NCI-H2081 treated with DMSO at 0.1 percent for 48 hours (cell line): ENCODE results near the gene RASGEF1C.
"Not testable (repeated sequence)": the region's sequence is repeated elsewhere in the genome, so short reads cannot be mapped to it uniquely, and the experiment has no call there.

Experiments
- DNase-seq: peaks from one replicate; lab custom pipeline; 2025; lab: John Stamatoyannopoulos, UW

RASGEF1C gene

DNA sequence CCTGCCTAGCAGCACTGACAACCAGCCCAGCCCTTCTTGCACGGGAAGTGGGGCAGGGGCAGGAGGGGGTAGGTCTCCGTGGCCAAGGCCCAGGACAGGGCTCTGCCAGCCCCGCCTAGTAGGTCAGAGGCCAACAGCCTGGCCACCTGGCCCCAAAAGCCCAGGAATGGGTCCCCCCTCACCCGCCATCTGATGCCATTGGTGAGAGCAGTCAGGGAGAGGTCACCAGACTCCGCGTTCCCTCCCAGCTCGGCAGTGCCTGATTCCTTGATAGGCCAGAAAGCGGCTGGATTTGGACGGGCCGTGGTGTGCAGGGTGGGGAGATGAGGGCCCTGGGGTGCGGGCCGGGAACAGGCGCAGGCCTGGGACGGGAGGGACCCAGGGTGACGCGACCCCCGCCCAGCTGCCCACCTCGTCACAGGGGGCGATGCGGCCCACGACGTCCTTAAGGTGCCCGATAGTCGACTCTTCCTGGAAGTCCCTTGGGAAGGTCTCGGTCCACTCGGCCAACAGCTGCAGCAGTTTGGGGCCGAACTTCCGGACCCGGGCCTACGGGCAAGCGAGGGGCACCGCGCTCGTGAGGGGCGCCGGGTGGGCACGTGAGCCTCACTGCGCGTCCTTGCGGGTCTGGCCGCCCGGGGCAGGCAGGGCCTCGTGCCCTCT, 72.9 kb downstream of the RASGEF1C start:
- DNase-seq: no peak

DNA sequence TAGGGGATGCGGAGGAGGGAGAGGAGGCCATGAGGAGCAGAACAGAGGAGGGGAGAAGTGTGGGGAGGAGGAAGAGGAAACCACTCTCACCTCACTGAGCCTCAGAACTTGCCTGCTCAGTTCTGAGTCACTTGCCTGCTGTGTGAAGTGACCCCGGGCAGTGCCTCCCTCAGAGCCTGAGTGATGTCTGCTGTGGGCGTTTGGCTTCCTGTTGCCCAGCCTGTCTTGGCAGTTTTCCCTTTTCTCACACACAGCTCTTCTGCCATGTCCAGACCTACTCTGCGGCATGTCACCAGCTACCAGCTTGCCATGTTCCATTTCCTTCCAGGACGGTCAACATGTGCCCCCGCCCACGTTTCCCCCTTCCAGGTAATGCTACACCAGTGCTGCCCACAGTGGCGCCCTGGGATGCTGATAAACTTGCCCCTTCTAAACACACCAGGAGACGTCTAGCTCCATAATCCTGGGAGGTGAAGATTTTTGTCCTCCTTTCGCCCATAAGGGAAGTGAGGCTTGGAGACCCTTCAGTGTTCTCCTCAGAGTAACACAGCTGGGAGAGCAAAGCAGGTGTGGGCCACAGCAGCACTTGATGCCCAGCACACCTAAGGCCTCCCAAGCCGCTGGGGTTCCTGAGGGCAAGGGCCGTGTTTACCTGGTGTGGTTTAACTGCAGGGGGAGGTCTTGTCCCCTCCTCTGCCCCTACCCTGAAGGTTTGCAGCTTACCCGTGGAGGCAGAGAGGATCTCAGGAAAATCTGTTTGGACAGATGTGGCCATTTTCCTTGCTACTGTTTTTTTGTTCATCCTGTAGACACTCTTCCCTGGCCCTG, 73.7 kb downstream of the RASGEF1C start:
- no peak for DNase-seq

DNA sequence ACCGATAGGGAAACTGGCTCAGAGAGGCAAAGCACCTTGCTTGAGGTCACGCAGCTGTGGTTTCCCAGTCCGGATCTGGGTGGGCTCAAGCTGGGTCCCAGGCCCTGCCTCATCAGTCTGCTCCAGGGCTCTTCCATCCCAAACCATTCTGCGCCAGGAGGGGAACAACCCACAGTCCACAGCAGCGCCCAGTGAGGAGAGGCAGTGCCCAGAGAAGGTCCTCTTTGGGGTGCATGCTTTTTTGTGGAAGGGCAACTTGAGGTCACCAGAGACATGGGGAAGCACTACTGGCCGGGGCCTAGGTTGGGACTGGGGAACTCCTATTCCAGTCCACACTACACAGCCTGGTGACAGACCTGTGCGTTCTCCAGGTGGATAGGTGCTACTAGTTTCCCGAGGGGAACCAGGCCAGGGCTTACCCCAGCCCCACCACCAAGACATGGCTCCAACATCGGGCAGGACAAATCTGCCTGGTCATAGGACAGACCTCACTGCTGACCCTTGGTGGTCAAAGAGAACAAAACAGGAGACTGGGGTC, 75.0 kb downstream of the RASGEF1C start:
- DNase-seq: no peak

DNA sequence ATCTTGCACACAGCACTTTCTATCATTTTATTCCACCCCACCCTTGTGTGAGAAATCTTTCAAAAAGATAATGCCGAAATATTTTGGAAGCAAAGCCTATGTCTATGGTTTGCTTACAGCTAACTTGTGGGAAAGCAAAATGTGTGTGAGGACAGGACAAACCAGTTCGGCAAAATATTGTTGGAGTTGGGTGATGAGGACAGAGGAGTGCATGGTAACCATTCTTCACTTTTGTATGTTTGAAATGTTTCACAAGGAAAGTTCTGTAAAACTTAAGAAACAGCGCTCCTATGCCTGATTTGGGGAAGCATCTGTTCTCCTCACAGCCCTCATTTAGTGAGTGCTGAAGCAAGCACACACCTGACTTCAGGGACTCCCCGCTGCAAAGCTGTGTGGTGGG, 75.5 kb downstream of the RASGEF1C start:
- no peak for DNase-seq

DNA sequence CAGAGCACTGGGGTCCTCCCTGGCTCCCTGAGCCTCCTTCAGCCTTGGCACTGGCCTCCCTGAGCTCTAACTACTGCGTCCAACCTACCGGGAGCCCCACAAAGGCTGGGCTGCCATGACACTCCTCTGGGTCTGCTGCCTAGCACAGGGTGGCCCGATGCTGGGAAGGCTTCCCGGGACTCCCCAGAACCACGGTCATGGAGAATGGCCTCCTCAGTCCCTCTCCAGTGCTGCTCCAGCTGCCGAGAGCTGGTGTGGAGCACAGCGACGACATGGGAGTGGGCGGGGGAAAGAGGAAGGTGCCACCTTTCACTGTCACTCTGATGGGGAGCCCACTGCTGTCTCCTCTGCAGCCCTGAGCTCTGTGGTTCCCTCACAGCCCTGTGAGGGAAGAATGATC, 76.0 kb downstream of the RASGEF1C start:
- no peak for DNase-seq

DNA sequence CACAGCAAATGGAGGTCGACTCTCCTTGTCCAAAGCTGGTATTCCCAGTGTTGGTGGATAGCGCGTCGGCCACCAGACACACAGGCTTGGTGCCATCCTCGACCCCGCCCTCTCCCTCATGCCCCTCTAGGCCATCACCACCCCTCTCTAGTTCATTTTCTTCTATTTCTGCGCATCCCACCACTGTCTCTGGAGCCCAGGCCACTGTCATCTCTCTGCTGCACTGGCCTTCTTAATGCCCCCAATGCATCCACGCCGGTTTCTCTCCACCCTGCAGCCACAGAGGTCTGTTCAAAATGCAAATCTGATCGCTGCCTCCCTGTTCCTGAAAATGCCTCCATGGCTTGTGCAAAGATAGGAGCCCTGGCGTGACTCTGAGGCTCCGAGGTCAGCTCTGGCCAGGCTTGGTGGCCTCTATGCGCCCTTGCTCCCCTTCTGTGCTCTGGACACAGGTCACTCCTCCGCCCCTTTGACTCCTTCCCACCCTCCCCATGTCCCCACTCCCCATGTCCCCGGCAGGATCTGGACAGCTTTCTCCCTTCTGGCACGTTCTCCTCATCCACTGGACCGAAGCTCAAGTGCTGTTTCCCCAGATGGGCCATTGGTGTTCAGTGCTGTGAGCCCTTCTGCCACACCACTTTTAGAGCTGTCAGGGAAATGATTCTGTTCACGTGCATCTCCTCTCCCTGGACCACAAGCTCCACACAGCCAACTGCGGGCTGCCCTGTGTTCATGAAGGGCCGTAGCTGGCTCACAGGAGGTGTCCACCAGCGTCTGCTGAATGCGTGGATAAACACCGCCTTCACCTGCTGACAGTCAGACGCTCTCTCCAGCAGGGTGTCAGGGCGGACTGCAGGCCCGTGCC, 77.9 kb downstream of the RASGEF1C start:
- no peak for DNase-seq

DNA sequence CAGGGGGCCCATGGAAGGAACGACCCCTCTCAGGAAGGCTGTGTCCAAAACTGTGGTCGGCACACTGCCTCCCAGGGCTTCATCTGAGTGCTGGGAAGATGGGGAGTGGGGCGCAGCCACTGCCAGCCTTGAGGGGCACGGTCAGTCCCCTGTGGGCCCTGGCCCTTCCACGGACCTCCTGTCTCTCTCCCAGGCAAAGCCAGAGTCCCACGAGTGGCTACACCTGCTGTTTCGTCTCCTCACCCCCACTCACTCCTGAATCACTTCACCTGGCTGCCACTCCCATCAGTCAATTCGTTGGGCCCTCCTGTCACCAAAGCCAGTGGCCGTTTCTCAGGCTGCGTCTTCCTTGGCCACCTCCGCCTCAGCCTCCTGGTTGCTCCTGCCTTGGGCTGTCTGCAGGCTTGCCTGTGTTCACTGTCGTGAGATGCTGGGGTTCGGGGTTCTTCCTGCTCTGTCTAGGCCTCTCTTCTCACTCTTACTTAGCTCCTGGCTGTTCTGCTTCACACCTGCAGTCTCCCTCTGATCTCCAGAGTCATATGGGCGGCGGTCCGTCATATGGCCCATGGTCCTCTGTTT, 78.6 kb downstream of the RASGEF1C start:
- DNase-seq: no peak

DNA sequence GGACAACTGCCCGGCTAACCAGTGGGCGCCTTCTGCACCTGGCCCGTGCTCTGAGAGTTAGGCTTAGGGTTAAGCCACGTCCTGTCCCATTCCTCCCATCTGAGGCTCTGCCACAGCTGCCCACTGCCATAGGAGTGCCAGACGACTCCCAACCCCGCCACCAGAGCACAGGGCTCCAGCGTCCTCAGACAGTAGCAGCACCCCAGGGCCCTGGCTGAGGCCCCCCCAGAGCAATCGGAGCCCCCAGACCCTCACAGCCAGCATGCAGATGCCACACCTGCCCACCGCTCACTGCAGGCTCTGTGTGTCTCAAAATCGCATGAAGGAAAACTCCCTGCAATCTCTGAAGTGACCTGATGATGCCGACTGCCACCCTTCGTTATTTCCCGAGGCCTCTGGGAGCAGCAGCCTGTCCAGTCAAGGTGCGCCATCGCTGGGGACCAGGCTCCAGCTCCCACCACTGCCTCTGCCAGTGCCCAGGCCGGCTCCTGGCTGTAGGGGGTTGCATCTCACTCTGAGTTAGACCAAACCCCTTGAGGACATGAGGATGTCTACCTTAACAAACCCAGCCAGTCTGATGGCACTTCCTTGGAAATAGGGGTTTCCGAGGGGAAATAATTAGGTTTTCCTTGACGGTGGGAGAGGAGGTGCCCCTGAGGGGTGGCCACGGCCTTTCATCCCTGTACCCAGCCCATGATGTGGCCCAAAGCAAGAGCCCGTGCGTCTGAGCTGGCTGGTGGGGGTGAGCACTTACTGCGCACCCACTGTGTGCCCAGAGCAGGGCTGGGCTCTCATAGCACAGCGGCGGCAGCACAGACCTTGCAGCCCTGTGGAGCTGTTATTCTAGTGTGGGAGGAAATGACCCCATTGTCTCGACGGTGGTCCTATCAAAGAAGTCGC, 79.5 kb downstream of the RASGEF1C start:
- no peak for DNase-seq

DNA sequence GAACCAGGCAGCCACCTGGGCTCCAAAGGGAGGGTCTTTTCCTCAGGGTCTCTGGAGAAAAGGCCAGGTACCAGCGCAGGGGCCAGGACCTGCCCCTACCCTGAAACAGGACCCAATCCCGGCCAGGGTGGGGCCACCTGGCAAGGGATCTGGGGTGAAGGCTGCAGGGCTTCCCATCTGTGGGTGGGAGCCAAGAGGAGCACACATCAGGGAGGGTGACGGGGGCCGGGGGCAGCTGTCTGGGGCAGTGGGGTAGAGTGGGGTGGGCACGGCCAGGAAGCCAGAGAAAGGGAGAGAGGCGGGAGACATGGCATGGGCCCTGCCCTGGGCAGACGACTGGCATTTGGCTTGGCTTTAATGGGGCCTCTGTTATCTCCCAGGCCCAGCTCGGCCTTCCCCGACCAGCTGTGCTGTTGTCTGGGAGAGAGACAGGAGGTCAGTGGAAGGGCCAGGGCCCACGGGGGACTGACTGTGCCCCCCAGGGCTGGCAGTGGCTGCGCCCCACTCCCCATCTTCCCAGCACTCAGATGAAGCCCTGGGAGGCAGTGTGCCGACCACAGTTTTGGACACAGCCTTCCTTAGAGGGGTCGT, 80.2 kb downstream of the RASGEF1C start:
- no peak for DNase-seq

DNA sequence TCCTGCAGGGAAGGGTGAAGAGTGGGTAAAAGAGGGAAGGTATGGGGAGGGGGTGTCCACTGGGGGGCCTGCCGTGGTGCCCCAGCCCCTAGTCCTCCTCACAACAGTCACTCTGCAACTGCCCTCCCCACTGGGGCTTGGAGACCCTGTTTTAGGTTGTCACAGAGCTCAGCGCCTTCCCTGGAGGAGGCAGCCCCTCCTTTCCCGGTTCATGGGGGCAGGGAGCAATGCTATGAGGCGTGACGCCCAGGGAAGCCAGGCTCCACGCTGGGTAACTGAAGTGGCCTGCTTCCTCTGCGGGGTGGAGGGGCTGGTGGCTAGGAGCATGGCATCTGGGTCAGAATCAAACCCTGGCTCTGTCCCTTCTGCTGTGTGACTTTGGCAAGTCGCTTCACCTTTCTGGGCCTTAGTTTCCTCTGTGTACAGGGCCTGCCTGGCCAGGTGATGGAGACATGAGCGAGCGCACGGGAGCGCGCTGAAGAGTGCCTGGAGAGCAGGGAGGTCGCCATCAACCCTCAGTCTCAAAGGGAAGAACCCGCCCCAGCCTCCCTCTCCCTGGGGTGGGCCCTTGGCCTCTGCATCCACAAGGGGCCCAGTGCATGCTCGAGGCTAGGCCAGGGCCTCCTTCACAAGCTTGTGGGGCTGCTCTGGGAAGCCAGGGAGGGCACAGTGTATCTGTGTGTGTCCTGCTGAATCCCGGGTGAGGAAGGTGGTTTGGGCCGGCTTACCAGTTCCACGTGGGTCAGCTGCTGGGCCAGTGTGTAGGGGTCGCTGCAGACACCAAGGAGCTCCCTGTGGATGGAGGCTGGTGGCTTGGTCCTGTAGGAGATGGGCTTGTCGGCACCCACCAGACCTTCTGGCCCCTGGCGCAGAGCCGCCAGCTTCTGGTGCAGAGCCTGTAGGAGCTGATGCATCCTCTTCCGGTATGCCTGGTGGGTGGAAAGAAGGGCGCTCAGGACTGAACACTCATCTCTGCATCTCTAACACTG, 81.0 kb downstream of the RASGEF1C start:
- DNase-seq: no peak

DNA sequence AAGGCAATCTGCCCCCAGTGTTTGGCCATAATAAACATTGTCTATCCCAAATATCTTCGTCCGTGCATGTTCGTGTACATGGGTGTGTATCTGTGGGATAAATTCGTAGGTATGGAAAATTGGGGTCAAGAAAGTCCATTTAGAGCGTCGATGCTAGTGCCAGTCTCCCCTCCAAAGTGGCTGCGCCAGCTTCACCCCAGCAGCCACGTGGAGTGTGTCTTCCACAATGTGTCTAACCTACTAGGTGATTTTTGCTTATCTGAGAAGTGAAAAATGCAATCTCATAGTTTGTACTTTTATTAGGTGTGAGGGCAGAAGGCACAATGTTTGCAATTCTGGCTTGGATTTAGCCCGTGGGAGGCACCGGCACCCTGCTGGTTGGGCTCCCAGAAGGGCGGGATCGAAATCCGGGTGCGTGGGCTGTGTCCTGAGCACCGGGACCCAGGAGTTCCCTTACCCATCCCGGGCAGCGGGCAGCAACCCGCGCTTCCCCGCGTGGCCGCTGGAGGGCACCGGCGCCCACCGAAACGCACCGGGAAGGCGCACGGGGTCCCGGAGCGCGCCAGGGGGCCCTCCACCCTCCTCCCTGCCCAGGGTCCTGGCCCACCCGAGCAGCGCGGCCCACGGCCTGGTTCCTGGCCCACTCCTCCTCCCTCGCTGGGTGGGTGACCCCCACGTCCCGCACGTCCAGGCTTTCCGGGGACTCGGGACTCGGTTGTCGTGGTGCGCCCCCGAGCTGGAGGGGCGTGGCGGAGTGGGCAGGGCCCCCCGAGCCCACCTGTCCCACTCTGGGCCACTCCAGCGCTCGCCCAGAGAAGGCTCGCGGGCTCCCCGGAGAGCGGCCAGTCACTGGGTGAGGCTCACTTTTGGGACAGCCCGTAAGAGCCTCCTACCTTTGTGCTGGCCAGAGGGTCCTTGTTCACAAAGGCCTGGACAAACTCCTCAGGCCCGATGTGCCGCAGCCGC, 82.0 kb downstream of the RASGEF1C start:
- no peak for DNase-seq

DNA sequence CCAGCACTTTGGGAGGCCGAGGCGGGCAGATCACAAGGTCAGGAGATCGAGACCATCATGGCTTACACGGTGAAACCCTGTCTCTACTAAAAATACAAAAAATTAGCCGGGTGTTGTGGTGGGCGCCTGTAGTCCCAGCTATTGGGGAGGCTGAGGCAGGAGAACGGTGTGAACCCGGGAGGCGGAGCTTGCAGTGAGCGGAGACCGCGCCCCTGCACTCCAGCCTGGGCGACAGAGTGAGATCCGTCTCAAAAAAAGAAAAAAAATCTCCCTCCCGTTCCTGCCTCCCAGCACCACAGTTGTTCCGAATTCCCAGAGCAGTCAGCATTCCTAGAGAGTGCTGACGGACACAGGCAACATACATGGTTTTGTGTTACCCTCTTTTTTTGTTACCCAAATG, 82.9 kb downstream of the RASGEF1C start:
- DNase-seq: not testable (repeated sequence)

DNA sequence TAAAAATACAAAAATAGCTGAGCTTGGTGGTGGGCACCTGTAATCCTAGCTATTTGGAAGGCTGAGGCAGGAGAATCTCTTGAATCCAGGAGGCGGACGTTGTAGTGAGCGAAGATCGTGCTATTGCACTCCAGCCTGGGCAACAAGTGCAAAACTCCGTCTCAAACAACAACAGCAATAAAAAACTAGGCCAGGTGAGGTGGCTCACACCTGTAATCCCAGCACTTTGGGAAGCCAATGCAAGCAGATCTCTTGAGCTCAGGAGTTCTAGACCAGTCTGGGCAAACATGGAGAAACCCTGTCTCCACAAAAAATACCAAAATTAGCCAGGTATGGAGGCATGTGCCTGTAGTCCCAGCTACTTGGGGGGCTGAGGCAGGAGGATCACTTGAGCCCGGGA, 84.3 kb downstream of the RASGEF1C start:
- DNase-seq: not testable (repeated sequence)

DNA sequence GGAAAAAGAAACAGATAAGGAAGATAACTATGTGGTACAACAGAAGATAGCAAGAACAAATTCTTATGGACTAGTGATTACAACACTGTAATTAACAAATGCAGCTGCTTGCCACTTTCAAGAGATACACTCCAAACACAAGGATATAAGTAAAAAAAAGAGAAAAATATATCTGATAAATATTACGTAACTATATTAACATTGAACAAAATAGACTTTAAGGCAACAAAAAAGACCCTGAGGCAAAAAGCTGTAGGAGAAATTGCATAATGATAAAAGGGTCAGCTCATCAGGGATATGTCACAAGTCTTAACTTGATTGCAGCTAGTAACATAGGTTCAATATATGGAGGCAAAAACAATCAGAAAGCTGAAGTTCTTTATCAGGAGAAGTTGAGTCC, 86.1 kb downstream of the RASGEF1C start:
- no peak for DNase-seq

DNA sequence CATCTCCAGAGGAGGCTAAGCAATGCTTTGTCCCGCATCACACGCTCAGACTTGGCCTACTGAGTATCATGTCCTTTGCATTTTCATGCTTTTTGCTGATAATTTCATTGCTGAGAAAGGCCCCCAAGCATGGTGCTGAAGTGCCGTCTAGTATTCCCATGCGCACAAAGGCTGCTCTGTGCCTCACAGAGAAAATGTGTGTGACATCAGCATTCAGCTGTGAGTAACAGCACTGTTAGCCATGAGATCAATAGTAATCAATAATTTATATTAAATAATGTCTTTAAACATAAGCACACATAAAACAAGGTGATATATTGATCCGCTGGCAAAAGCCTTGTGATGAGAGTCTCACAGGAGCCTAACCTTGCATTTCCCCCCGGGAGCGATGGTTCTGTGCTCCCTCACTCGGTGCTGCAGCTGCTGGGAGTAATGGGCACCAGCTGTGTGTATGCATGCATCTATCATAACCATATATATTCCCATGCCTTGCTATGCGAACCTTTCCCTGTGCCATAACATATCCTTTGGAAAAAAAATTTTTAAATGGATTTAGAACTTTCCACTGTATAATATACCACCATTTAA, 87.1 kb downstream of the RASGEF1C start:
- no peak for DNase-seq

DNA sequence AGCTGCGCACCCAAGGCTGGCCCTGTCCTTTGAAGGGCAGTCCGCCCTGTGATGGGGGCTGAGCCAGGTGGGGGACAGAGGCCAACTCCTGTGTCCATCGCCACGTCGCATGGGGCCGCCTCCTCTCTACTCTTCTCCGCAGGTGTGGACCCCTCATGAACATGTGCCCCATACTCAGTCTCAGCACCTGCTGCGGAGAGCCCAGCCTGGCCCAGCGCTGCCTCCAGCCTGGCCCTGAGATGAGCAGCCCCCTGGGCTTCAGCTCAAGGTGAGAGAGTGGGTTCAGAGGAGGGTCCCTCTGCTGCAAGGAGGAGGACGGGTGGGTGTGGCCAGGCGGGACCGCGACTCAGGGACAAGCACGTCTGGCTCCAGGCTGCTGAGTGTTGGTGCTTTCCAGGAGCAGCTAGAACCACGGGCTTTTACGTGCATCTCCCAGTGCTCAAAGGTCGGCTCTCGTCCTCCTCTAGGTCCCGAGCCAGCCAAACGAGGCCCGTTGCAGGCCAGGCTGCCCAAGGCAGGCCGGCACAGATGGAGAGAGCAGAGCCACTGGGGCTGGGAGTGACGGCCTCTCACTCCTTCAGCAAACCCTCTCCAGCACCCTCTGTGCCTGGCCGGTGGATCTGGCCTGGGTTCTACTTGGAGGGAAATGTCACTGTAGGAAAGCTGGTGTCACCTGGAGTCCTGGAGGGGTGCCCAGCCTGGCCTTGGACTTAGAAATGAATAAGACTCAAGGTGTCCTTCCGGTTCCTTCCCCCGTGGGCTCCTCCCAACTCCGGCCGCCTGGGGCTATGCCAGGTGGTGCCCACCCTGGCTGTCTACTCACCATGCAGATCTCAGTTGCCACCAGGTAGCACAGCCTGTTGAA, 88.5 kb downstream of the RASGEF1C start:
- DNase-seq: no peak

DNA sequence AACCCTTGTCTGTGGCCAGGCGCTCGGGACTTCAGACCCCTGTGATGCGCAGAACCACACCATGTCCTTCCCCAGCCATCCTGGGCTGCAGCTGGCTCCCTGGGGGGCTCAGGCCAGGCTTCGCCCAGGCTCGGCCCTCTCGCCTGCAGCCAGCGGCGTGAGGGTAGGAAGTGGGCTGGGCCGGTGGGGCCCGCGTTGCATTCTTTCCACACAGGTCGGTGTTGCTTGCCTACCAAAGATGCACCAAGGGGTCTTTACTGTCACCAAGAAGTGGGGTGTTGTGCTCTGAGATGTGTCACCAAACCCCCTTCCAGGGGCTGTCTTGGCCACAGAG, 89.1 kb downstream of the RASGEF1C start:
- no peak for DNase-seq
